ENCODE results near the gene NAV2. TPM values are rescaled to one million over a fixed set of nuclear protein-coding genes. Genes with fewer than 3 reads are reported as not detected.

The NAV2 gene
- 9.0 and 10.3 TPM in 2 replicates for total RNA-seq

DNA sequence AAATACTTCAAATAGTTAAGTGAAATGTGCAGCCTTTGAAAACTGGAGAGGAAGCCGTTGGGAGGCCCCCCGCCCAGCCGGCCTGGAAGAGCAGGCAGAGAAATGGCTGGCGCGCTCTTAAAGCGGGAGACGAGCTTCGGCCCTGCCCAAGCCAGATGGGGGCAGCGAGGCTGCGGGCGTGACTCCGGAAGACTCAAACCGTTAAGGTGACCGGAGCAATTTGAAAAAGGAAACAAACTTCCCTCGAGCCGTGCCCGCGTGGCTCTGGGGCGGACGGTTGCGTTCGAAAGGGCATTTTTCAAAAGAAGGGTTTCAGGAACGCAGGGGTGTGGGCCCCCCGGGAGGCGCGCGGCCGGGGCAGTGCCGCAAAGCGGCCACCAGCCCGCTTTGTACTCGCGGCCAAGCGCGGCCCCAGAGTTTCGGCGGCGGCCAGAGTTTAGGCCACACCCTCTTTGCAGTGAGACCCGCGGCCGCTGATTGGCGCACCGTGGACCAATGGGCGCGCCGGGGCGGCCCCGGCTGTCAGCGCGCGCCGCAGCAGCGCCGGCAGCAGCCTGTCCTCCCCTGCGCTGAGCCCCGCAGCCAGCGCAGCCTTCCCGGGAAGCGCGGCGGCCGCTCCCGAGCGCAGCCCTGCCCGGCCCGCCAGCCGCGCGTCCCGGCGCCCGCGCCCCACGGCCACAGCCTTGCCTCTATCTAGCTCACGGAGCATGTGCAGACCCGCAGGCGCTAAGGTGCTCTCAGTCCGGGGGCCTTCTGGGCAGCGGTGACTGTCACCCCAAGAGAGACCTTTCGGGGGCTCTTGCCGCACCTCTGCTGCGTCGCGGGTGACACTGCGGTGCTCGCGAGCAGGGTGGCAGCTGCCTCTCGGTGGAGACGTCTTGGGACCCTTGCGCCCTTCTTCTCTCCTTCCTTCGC, at the start of gene NAV2:
Gene NAV2 (plus strand): TSS at position 557 of the 915 bp plus-strand sequence. CDS start 859 bp downstream, outside the sequence.
- Mint-ChIP-seq H3K9me3 (no peaks in the 10 kb centered on the region), H3K36me3 (ENCODE audit: low read depth) (no peaks in the 10 kb centered on the region), H3K4me3 (peak within 1 kb of the TSS; percentile 87), H3K27ac (no peak within 1 kb of the TSS), H3K27me3 (peaks cover 39% of the 10 kb centered on the region), H3K4me1 (peaks cover 25% of the 10 kb centered on the region)
- CTCF ChIA-PET = no interaction called here
- no peak for TF ChIP-seq CTCF (IDR thresholded peaks at IDR 0.05)
- ATAC-seq (ENCODE audit: low read depth) (peak; percentile 100), DNase-seq (peak; percentile 63)
- intact Hi-C loops (cut with micrococcal nuclease) = loop anchor here (2.0 kb wide), 1 partner anchor 64 kb away; no protein-coding TSS in a partner anchor
- POLR2A ChIA-PET = interaction anchor here (1.3 kb wide), 1 partner anchor 65 kb away, joined by 3 read pairs; no protein-coding TSS in a partner anchor

GRCh38 chr11:19663206-19663605, 49.4 kb upstream of the NAV2 start:
- H3K4me3 Mint-ChIP-seq = no peak overlapping the region
- intact Hi-C loops (cut with micrococcal nuclease) = no loop called here
- ATAC-seq (ENCODE audit: low read depth) = no peak
- POLR2A ChIA-PET = interaction anchor here (0.5 kb wide), 1 partner anchor 431 kb away, joined by 4 read pairs; no protein-coding TSS in a partner anchor
- no peaks in the 10 kb centered on the region for H3K36me3 Mint-ChIP-seq (ENCODE audit: low read depth)
- H3K4me1 Mint-ChIP-seq = no peaks in the 10 kb centered on the region
- TF ChIP-seq CTCF (IDR thresholded peaks at IDR 0.05) = no peak
- CTCF ChIA-PET = no interaction called here
- no peak for DNase-seq
- no peak overlapping the region for H3K27ac Mint-ChIP-seq
- no peaks in the 10 kb centered on the region for H3K9me3 Mint-ChIP-seq
- H3K27me3 Mint-ChIP-seq = peaks cover 8% of the 10 kb centered on the region

- no peak for ATAC-seq (ENCODE audit: low read depth)
- no peak for TF ChIP-seq CTCF (IDR thresholded peaks at IDR 0.05)
- intact Hi-C loops (cut with micrococcal nuclease) = no loop called here
- ChIA-PET POLR2A (no interaction called here), CTCF (no interaction called here)
- peaks cover 11% of the 10 kb centered on the region for H3K27me3 Mint-ChIP-seq
- no peaks in the 10 kb centered on the region for H3K4me1 Mint-ChIP-seq
- DNase-seq = no peak
- H3K9me3 Mint-ChIP-seq = no peaks in the 10 kb centered on the region
- H3K4me3 Mint-ChIP-seq = no peak overlapping the region
- no peak overlapping the region for H3K27ac Mint-ChIP-seq
- H3K36me3 Mint-ChIP-seq (ENCODE audit: low read depth) = no peaks in the 10 kb centered on the region
These were observed 47.6 kb upstream of the NAV2 start for GRCh38 chr11:19664886-19665548.

DNA sequence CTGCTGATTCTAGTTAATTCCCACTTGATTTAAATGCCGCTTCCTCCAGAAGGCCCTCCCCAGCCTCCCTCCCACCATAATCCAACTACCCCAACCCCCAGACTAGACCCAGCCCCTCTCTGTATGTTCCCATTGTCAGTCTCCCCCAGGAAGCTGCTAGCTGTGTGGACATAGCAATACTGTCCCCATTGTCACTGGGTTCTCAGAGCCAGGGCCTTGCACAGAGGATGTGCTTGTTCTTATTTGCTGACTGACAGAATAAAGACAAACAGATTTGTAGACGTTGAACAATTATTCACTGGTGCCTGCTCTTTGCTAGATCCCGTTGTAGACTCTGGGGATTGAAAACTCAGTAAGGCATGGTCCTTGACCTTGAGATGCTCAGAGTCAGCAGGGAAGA, 45.7 kb upstream of the NAV2 start:
- DNase-seq (no peak), ATAC-seq (ENCODE audit: low read depth) (no peak)
- Mint-ChIP-seq H3K4me3 (no peak overlapping the region), H3K9me3 (no peaks in the 10 kb centered on the region), H3K27ac (no peak overlapping the region), H3K36me3 (ENCODE audit: low read depth) (no peaks in the 10 kb centered on the region), H3K27me3 (peaks cover 11% of the 10 kb centered on the region), H3K4me1 (no peaks in the 10 kb centered on the region)
- no peak for TF ChIP-seq CTCF (IDR thresholded peaks at IDR 0.05)
- POLR2A ChIA-PET = no interaction called here
- intact Hi-C loops (cut with micrococcal nuclease) = no loop called here
- CTCF ChIA-PET = no interaction called here

DNA sequence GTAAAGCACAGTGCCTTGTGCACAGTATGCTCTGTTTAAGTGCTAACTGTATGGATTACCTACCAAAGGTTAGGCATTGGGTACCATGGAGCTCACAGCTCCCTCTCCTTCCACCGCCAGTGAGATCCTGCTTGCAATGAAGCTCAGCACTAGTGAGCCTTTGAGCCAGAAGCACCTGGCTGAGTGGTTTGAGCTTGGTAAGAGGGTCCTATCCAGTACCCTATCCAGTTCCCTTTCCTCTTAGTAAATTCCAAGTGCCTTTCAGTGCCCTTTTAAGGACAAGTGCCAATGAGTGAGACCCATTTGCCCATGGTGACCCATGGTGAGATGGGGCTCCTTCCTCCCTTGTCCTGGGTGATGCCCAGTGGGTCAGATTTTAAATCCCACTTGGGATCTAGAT, 43.1 kb upstream of the NAV2 start:
- no peak overlapping the region for H3K27ac Mint-ChIP-seq
- no peaks in the 10 kb centered on the region for H3K9me3 Mint-ChIP-seq
- POLR2A ChIA-PET = no interaction called here
- peaks cover 12% of the 10 kb centered on the region for H3K27me3 Mint-ChIP-seq
- no peak overlapping the region for H3K4me3 Mint-ChIP-seq
- no peak for TF ChIP-seq CTCF (IDR thresholded peaks at IDR 0.05)
- CTCF ChIA-PET = no interaction called here
- H3K4me1 Mint-ChIP-seq = no peaks in the 10 kb centered on the region
- DNase-seq (no peak), ATAC-seq (ENCODE audit: low read depth) (no peak)
- intact Hi-C loops (cut with micrococcal nuclease) = no loop called here
- no peaks in the 10 kb centered on the region for H3K36me3 Mint-ChIP-seq (ENCODE audit: low read depth)

Measured in activated B cell treated with CpG ODN at 0.5 μM for 24 hours (primary cell).